Thyroid gland (tissue), 4 donors: ENCODE measurements around the gene ACP7.

Source experiments
- CTCF ChIP-seq, 6 experiments: fragments of 200-600 bp in 3 of 6; fragments of 450-650 bp in 3 of 6; sonication (generic) in 3 of 6; IDR thresholded peaks; one replicate each; pipeline ENCODE4 v1.5.1; 2016 to 2019; ENCODE audit warnings: antibody characterized with exemption in 6 of 6, mild to moderate bottlenecking in 2 of 6, inconsistent platforms in 1 of 6, moderate library complexity in 1 of 6
- POLR2A ChIP-seq, 2 donors: fragments of 450-650 bp; IDR thresholded peaks; one replicate each; pipeline ENCODE4 v1.6.1; 2017; ENCODE audit warnings: antibody characterized with exemption in 2 of 2, mild to moderate bottlenecking in 2 of 2, moderate library complexity in 1 of 2

- TF ChIP-seq CTCF (IDR thresholded peaks at IDR 0.05) (no peak), POLR2A (IDR thresholded peaks at IDR 0.05) (no peak)
Measured at GRCh38 chr19:39097299-39097698, 13.1 kb downstream of the ACP7 start.
